GM18858 (cell line): ENCODE measurements around the gene ADI1.
"Not testable (repeated sequence)": the region's sequence is repeated elsewhere in the genome, so short reads cannot be mapped to it uniquely, and the experiment has no call there.

Source experiments
- ATAC-seq: cut with Tn5 transposase; IDR thresholded peaks from one replicate; pipeline ENCODE4 v1.9.1; 2021; ENCODE audit not compliant: unreplicated experiment

Gene ADI1

GRCh38 chr2:3464401-3465005 lies 54.8 kb downstream of the ADI1 start:
- no peak for ATAC-seq

GRCh38 chr2:3463944-3464343 lies 55.4 kb downstream of the ADI1 start:
- ATAC-seq = no peak

GRCh38 chr2:3463186-3463835 lies 56.0 kb downstream of the ADI1 start:
- no peak for ATAC-seq

- ATAC-seq = peak; percentile 10
Observed at GRCh38 chr2:3462493-3463104, 56.7 kb downstream of the ADI1 start.

GRCh38 chr2:3461801-3462492 lies 57.4 kb downstream of the ADI1 start:
- peak; percentile 78 for ATAC-seq

- ATAC-seq = no peak
Observed at GRCh38 chr2:3460831-3461800, 58.2 kb downstream of the ADI1 start.

GRCh38 chr2:3460156-3460555 lies 59.2 kb downstream of the ADI1 start:
- no peak for ATAC-seq

- no peak for ATAC-seq
Observed at GRCh38 chr2:3459185-3460015, 59.9 kb downstream of the ADI1 start.

GRCh38 chr2:3458396-3459184 lies 60.7 kb downstream of the ADI1 start:
- ATAC-seq = no peak

- no peak for ATAC-seq
Observed at GRCh38 chr2:3457524-3458395, 61.6 kb downstream of the ADI1 start.

GRCh38 chr2:3456125-3456524 lies 63.2 kb downstream of the ADI1 start:
- ATAC-seq = no peak

GRCh38 chr2:3454802-3455201 lies 64.5 kb downstream of the ADI1 start:
- ATAC-seq = no peak

GRCh38 chr2:3454005-3454404 lies 65.3 kb downstream of the ADI1 start:
- ATAC-seq = not testable (repeated sequence)

- no peak for ATAC-seq
Observed at GRCh38 chr2:3453190-3453999, 65.9 kb downstream of the ADI1 start.

- no peak for ATAC-seq
Observed at GRCh38 chr2:3451926-3452671, 67.2 kb downstream of the ADI1 start.

GRCh38 chr2:3451169-3451568 lies 68.2 kb downstream of the ADI1 start:
- no peak for ATAC-seq
